OCI-M1 (cell line): ENCODE measurements around the gene TMIGD2.
A peak's percentile ranks its signal among the peaks of the same experiment; 100 is the strongest.

Source experiments
- DNase-seq: peaks from one replicate; lab custom pipeline; 2025; lab: John Stamatoyannopoulos, UW

Gene TMIGD2

DNA sequence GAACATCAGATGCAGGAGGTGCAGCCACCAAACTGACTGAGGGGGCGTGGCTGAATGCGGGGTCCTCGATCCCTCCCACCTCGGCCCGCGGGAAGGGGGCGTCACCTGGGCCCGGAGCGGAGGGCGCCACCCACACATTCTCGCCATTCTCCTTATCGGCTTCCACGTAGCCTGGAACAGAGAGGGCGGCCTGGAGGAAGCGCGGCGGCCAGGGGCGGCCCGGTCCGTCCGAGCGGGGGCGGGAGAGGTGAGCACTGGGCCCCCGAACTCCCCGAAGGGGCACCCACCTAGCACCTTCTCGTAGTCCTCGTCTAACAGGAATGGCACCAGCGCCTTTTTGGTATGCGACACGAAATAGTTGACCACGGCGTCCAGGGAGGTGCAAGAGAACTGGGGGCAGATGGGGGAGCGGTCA, 24.7 kb upstream of the TMIGD2 start:
- no peak for DNase-seq

DNA sequence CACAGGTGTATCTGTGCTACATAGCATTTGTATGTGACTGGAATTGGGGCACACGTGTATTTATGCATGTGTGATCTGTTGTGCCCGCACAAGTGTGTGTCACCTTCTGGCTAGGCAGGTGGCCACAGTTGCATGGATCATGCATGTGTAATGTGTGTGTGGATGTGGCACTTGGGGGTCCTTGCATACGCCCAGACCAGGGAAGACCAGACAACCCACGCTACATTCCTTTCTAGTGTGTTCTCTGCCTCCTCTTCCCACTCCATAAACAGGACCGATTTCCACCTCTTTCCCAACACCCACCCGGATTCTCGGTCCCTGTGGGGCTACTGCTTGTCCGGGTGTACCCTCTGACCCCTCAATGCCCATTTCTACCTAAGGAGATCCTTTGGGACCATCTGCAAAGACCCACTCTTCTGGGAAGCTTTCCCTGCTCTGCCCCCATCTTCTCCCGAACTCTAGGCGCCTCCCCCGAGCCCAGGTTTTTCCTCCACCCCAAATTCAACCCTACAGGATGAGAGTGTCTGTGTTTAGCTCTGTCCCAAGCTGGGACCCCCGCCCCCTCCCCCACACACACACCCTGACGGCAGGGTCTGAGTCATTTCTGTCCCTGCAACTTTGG, 24.1 kb upstream of the TMIGD2 start:
- no peak for DNase-seq

DNA sequence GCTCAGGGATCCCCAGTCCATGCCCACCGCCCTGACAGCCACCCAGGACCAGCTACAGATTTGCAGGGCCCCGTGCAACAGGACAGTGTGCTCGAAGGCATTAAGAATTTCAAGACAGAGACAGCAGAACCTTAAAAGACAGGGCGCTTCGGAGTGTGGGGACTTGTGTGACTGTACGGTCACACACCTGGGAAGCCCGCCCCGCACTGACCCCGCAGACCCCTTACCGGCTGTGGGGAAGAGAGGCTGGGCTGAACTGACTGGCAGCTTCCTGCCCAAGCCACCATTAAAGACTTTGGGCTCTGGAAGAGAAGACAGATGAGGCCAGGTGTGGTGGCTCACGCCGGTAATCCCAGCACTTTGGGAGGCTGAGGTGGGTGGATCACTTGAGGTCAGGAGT, 22.0 kb upstream of the TMIGD2 start:
- DNase-seq: no peak

DNA sequence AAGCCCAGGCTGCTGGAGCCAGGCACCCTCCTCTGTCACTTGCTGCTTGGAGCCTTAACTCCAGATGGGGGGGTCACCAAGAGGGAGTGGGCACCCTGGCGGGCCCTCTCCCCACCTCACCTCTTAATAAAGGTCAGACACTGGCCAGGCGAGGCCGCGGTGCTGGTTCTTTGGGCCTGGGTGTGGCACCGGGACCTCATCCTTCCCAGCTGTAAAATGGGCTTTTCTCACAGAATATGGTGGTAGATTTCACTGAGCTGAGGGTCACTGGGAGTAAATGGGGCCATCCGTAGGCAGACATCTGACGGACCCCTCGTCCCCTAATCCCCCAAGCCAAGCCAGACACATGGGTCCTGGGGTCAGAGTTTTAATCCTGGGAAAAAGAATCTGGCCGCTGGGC, 21.5 kb upstream of the TMIGD2 start:
- no peak for DNase-seq

DNA sequence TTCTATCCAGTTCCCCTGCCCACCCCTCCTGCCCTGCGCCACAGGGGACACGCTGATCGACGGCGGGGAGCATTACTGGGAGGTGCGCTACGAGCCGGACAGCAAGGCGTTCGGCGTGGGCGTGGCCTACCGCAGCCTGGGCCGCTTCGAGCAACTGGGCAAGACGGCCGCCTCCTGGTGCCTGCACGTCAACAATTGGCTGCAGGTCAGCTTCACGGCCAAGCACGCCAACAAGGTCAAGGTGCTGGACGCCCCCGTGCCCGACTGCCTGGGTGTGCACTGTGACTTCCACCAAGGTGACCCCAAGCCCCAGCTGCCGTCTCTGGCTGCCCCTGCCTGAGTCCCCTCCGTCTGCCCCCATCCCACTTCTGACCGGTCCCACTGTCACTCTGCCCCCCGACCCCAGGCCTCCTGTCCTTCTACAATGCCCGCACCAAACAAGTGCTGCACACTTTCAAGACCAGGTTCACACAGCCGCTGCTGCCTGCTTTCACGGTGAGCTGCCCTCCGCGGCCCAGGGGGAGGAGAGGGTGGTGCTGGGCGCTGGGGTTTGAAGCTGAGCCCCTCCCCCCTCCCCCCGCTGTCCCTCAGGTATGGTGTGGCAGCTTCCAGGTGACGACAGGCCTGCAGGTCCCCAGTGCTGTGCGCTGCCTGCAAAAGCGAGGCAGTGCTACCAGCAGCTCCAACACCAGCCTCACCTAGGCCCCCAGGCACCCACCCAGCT, 20.9 kb upstream of the TMIGD2 start:
- DNase-seq: no peak

DNA sequence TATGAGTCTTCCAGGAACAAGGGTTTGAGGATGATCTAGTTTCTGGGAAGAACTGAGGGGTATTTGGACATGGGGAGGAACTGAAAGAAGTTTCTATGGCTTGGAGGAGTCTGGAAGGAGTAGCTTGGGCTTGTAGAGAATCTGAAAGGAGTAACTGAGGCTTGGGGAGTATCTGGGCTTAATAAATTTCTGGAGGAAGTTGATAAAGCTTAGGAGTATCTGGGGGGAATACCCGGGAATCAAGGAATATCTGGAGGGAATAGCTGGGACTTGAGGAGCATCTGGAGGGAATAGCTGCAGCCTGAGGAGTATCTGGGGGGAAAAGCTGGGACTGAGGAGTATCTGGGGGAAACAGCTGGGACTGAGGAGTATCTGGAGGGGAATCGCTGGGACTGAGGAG, 18.2 kb upstream of the TMIGD2 start:
- no peak for DNase-seq

DNA sequence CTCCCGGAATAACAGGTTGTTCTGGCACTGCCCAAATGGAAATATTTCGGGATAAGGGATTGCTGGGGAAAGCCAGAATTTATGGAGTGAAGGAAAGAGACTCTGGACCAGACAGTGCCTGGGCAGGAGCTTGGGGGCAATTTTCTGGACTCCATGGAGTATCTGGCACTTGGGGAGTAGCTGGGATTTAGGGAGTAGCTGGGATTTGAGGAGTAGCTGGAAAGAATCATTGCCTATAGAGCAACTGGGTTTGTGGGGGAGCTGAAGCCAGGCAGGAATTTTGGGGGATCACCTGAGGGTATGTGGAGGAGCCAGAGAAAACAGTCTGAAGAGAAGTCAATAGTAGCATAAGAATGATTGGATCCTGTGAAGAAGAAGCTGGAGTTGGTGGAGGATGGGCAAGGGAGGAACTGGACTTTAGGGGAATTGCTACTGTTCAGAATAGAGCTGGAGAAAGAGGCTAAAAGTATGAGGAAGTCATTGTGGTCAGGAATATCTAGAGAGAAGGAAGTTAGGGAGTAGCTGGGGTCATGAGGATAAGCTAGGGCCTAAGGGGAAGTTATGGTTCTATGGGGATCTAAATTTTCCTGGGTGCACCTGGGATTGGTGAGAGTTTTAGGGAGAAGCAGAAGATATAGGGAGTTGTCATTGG, 17.0 kb upstream of the TMIGD2 start:
- peak; percentile 4 for DNase-seq

DNA sequence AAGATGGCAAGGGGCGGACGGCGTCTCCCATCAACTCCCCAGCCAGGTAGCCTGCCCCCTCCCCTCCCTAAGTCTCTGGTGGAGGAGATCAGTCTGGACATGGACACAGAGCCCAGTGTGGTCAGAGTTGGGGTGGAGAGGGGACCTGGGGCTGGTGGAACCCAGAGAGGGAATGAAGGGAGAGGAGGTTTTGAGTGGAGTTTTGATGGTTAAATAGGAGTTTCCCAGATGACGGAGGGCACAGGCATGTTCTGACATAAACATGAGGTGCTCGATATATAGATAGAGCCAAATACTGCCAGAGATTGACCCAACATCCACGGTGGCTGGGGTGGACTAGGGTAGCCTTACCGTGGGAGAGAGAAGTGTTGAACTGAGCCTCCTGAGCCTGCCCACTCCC, 16.3 kb upstream of the TMIGD2 start:
- DNase-seq: no peak

DNA sequence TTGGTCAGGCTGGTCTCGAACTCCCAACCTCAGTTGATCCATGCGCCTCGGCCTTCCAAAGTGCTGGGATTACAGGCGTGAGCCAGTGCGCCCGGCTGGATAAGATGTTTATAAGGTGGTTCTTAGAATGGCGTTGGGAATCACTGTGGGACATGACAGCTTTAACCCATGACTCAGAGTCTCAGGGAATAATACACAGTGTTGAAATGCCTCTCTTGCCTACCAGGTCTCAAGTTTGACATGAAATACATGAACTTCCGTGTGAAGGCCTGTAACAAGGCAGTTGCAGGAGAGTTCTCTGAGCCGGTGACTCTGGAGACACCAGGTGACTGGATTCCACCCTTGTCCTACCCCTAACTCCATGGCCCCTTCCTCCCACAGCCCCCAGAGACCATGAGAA, 14.8 kb upstream of the TMIGD2 start:
- no peak for DNase-seq

DNA sequence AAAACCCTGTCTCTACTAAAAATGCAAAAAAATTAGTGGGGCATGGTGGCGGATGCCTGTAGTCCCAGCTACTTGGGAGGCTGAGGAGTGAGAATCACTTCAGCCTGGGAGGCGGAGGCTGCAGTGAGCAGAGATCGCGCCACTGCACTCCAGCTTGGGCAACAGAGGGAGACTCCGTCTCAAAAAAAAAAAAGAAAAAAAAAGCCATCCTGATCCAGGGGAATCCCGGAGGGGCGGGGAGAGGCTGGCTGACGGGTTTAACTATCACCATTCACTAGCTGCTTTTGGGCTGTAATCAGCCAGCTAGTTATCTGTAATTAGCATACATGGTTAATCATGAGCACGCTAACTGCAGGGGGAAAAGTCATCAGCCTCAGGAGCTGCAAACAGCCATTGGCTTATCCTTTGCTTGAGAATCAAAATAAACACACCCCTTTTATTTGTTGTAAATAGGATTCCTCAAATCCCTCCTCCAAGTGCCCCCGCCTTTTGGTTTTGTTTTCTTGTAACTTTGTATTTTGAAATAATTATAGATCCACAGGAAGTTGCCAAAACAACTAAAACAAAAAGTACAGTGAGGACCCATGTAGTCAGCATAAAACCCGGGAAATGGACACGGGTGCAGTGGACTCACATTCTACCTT, 11.8 kb upstream of the TMIGD2 start:
- DNase-seq: no peak

DNA sequence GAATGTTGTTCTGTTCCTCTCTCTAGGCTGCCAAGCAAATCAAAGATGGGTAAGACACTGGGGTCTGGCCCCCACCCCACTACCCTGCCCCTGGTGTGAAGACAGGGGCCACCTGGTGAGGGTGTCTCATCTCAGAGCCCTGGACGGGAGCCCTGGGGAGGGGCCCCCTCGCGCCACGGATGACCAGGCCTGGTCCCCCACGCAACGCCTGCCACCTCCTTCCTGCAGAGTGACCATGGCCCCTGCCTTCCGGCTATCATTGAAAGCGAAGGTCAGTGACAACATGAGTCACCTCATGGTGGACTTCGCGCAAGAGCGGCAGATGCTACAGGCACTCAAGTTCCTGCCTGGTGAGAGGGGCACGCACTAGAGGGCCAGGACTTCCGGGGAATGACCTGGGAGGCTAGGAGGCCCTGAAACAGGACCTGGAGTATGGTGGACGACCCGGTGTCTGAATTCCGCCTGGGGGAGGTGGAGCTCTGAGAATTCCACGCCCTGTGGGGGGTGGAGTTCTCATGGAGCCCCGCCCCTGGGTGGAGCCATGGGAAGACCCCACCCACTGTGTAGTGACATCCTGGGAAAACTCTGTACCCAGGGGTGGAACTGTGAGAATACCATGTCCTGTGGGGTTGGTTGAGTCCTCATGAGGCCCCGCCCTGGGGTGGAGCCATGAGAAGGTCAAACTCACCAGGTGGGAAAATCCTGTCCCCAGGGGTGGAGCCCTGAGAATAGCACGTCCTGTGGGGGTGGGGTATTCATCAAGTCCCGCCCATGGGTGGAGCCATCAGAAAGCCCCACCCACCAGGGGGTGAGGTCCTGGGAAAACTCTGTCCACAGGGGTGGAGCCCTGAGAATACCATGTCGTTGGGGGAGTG, 8.3 kb upstream of the TMIGD2 start:
- peak; percentile 2 for DNase-seq

DNA sequence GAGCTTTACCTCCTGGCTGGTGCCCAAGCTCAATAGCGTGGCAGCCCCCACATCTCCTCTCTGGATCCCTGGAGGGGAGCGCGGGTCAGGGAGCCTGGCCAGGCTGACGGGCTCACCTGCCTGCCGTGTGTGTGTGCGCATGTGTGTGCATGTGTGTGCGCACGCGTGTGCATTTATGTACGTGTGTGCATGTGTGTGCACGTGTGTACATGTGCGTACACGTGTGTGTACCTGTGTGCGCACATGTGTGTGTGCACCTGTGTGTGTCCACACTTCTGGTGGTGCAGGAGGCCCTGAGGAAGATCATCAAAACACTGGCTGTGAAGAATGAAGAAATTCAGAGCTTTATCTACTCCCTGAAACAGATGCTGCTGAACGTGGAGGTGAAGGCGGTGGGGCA, 3.5 kb upstream of the TMIGD2 start:
- DNase-seq: no peak

DNA sequence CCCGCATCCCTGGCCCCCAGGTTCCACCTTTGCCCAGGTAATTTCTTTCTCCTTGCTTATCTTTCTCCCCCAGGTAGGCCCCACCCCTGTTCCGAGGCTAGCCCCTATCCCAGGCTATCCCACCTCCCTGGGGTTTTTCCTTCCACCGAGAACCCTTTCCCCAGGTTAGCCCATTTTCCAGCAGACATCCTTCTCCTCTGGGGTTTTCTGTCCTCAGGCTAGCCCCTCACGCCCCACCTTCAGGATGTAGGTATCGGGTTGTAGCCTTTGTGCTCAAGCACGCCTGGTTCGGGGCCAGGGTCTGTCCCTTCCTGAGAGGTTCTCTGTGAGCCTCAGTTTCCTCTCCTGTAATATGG, 3.0 kb upstream of the TMIGD2 start:
- no peak for DNase-seq

DNA sequence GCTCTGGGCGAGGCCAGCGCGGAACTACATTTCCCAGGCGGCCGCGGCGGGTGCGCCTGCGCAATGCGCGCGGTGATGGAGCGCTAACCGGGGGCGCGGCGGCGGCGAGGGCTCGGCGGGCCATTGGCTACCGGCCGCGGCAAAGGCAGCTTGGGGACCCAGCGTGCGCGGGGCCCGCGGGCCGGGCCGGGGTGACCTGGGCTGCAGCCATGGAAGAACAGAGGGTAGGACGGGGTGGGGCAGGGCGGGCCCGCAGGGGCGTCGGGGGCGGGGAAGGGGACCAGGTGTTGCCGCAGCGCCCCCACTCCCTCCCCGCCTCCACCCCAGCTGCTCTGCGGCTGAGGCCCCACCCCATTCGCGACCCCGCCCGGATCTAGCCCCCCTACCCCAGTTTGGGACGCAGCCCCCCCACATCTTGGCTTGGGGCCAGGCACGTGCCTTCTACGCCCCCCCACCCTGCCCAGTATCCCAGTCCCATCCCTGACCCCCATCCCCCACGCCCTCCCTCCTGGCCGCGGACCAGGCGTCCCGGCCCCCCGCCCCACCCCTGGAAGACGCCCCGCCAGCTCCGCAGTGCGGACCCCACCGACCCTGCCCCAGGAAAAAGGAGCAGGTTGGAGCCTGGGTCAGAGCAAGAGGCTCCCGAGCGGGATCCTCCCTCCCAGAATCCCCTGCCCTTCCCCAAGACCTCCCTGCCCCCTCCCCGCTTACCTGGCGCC, 2.5 kb upstream of the TMIGD2 start, which contains the start of gene FSD1:
FSD1 (plus strand) TSS at position 61 of the 719 bp plus-strand sequence; CDS start at position 210, 149 bp downstream.
- DNase-seq: peak; percentile 30

DNA sequence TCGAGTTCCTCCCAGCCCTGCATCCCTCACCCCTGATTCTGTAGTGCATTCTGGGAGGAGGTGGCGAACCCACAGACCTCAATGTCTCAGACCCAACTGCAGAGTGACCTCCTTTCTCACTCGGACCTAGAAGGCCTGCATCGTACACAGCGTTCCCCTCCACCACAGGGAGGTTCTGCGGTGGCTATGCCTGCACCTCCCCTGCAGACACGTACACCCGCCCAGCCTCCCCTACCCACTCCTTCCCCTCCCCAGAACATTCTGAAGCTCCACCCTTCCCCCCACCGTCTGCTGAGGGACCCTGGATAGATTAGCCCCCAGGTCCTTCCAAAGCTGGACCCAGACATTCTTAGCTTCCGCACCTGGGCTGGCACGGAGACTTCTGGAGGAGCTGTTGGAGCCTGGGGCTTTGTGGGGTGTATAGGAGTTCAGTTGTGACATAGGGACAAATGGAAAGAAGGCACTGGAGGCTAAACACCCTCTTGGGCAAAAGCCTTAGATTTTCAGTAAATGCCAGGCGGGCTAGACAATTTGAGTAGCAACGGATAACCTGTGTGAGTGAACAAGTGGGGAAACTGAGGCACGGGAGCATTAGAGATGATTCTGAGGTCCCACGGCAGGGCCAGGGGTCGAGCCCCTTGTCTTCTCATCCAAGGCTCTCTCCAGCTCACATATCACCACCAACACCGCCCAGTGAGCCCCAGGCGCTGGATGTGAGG, 1.8 kb upstream of the TMIGD2 start:
- DNase-seq: no peak

DNA sequence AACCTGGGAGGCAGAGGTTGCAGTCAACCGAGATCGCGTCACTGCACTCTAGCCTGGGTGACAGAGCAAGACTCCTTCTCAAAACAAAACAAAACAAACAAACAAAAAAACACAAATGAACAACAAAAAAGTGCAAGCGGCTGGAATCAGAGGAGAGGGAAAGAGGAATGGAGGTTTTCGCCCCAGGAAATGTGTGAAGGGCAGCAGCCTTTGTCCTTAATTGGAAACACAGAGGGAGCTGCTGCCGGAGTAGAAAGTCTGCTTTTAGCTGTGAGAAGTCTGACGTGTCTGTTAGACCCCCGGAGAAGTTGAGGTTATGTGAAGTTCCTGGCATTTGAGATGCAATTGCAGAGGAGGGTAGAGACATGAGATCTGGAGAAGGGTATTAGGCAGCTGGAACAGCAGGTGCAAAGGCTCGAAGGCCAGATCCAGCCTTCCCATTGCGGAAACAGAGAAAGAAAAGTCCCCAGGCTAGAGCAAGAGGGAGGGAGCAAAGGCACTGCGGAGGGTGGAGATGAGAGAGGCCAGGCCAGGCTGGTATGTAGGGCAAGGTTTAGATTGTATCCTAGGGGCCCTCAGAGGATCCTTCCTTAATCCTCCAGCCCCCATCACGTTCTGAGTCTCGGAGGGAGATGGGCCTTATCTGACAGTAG, 473 bp downstream of the TMIGD2 start:
- no peak for DNase-seq

DNA sequence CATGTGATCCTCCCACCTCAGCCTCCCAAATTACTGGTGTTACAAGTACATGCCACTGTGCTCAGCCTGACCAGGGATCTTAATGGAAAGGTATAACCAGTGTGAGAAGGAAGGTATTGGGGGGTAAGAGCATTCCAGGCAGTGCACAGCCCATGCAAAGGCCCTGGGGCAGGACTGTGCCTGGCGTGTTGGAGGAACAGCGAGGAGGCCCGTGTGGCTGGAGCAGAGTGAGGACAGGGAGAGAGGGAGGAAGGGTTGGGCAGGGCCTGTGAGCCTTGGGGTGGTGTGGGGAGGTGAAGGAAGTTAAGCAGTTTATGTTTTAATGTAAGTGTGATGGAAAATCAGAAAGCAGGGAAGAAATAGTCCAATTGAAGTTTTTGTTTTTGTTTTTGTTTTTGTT, 1.6 kb downstream of the TMIGD2 start:
- no peak for DNase-seq

DNA sequence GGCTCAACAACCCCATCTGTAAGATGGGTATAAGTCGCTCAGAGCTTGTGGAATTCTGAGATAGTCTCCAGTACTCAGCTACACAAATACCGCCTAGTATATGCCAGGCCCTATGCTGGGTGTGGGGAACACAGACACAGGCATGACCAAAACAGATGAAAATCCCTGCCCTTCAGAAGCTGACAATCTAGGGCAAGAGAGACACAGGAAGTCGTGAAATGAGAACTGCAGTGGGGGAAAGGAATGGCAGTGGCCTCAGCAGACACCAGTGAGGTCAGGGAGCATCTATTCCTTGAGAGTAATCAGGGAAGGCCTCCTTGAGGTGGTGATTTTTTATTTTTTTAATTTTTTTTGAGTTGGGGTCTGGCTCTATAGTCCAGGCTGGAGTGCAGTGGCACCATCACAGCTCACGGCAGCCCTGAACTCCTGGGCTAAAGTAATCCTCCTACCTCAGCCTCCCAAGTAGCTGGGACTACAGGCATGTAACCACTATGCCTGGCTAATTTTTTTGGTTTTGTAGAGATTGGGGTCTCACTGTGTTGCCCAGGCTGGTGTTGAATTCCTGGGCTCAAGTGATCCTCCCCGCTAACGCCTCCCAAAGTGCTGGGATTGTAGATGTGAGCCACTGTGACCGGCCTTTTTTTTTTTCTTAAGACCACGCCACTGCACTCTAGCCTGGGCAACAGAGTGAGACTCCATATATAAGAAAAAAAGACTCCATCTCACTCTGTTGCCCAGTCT, 3.2 kb downstream of the TMIGD2 start:
- DNase-seq: no peak
